Memory B cell (primary cell): ENCODE measurements around the gene ACR.

ENCODE experiments used
- ATAC-seq: fragments of 150-1000 bp; cut with Tn5 transposase; 2 replicates; pipeline ENCODE4 v1.10.0; 2021; ENCODE audit warnings: low read depth, mild to moderate bottlenecking, moderate library complexity
- DNase-seq, 2 donors: peaks; one replicate each; pipeline ENCODE4 v3.0.0; 2022; ENCODE audit warnings: low spot score in 2 of 2
- H3K27ac Mint-ChIP-seq: one replicate; pipeline ENCODE4 v1.8.0; 2022; ENCODE audit warnings: mild to moderate bottlenecking, moderate library complexity, mixed read lengths
- H3K27me3 Mint-ChIP-seq: one replicate; pipeline ENCODE4 v1.8.0; 2022; ENCODE audit warnings: mixed read lengths
- H3K36me3 Mint-ChIP-seq: one replicate; pipeline ENCODE4 v1.8.0; 2022; ENCODE audit warnings: mild to moderate bottlenecking, mixed read lengths
- H3K4me1 Mint-ChIP-seq: one replicate; pipeline ENCODE4 v1.8.0; 2022; ENCODE audit warnings: mixed read lengths
- H3K4me3 Mint-ChIP-seq: one replicate; pipeline ENCODE4 v1.8.0; 2022; ENCODE audit warnings: mild to moderate bottlenecking, moderate library complexity, mixed read lengths
- H3K9me3 Mint-ChIP-seq: one replicate; pipeline ENCODE4 v1.8.0; 2022; ENCODE audit warnings: mixed read lengths

ACR gene

DNA sequence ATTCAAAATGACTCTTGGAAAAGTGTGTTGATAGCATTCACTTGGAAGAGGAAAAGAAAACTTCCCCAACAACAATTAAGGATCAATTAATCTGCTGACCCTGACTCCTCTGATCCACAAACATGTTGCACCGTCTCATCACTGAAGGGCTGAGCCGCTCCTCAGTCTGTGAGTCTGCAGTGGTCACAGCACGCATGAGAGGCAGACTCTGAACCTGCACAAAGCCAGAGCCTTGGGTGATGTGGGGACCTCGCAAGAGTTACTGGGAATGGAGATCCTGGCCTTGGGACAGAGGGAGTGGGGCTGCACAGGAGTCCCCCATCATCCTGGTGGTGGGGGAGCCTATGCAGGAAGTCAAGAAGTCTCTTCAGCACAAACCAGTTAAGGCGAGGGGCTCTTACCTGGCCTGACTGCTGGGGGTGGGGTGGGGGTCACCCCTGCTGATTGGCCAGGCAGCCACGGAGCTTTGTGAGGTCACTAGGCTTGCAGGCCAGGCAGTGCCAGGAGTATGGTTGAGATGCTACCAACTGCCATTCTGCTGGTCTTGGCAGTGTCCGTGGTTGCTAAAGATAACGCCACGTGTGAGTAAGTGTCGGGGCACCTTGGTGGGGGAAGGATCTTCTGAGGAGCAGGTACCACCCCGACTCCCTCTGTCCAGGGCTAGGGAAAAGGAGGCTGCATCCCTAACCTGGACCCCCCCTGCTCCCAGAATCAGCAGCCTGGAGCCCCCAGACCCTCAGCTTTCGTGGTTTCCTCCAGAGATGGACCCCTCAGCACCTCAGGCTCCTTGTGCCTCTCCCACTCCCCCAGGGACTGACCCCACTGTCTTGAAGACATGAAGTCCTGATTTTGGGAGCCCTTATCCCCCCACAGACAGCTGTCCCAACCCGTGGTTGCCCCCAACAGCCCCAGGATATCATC lies at the start of gene ACR:
Gene ACR (plus strand): TSS at position 477 of the 921 bp plus-strand sequence. CDS start 32 bp downstream, at position 509.
- H3K27ac Mint-ChIP-seq = no peak within 1 kb of the TSS
- H3K27me3 Mint-ChIP-seq = peaks cover 28% of the 10 kb centered on the region
- ATAC-seq (no peak), DNase-seq (no peak)
- no peaks in the 10 kb centered on the region for H3K4me1 Mint-ChIP-seq
- no peaks in the 10 kb centered on the region for H3K36me3 Mint-ChIP-seq
- H3K4me3 Mint-ChIP-seq = no peak within 1 kb of the TSS
- H3K9me3 Mint-ChIP-seq = no peaks in the 10 kb centered on the region

DNA sequence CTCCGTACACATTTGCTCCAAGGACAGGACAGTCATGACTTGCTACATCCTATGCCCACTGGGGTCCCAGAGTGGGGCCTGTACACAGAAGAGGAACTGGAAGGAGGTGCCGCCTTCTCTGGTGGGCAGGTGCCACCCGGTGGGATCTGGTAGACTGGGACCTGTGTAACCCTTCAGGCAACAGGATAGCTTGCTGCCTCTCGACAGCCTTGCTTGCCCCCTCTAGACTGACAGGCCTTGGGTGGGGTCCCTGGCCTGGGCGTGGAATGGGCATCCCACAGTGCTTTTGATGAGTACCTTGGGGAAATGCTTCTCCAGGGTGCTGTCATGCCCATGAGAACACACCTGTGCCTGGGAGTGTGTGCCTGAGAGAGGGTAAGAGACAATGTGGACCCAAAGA lies 49.6 kb upstream of the ACR start:
- ATAC-seq = no peak
- Mint-ChIP-seq H3K4me3 (no peak overlapping the region), H3K9me3 (peaks cover 3% of the 10 kb centered on the region), H3K27ac (no peak overlapping the region), H3K36me3 (no peaks in the 10 kb centered on the region), H3K27me3 (peaks cover 2% of the 10 kb centered on the region), H3K4me1 (peaks cover 5% of the 10 kb centered on the region)
- no peak for DNase-seq

DNA sequence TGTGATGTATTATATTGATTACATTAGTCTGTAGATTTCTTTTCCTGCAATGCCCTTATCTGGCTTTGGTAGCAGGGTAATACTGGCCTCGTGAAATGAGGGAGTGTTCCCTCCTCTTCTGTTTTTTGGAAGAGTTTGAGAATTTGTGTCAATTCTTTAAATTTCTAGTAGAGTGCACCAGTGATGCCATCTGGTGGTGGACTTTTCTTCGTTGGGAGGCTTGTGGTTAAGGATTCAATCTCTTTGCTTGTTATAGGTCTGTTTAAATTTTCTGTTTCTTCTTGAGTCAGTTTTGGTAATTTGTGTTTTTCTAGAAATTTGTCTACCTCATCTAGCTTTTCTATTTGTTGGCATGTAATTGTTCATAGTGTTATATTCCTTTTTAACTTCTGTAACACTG lies 46.5 kb upstream of the ACR start:
- no peak overlapping the region for H3K27ac Mint-ChIP-seq
- peaks cover 3% of the 10 kb centered on the region for H3K27me3 Mint-ChIP-seq
- no peaks in the 10 kb centered on the region for H3K36me3 Mint-ChIP-seq
- no peak for ATAC-seq
- H3K4me1 Mint-ChIP-seq = peaks cover 5% of the 10 kb centered on the region
- DNase-seq = no peak
- peaks cover 3% of the 10 kb centered on the region for H3K9me3 Mint-ChIP-seq
- no peak overlapping the region for H3K4me3 Mint-ChIP-seq

DNA sequence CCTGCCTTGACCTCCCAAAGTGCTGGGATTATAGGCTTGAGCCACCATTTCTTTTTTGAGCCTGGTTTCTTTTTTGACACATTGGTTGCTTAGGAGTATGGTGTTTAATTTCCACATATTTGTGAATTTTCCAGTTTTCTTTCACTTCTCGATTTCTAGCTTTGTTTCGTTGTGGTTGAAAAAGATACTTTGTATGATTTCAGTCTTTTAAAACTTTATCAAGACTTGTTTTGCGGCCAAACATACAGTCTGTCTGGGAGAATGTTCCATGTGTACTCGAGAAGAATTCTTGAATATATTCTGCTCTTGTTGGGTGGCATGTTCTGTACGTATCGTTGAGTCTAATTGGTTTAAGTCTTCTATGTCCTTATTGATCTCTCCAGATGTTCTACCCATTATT lies 44.5 kb upstream of the ACR start:
- H3K36me3 Mint-ChIP-seq = no peaks in the 10 kb centered on the region

DNA sequence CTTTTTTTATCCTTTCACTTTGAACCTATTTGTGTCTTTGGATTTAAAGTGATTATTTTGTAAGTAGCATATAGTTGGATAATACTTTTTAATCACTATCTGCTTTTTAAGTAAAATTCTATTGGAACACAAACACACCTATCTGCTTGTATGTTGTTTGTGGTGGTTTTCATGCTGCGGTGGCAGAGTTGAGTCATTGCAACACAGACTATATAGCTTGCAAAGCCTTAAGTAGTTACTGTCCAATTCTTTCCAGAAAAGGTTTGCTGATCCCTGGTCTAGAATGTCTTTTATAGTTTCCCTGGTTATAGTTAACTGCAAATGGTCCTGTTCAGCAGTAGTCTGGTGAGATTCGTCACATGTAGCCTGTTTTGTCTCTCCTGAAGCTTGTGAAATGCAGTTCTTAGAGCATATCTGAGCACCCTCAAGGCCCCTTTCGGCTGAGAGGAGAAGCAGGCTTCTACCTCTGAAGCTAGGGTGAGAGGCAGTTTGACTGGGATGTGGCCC lies 43.9 kb upstream of the ACR start:
- Mint-ChIP-seq H3K27me3 (peaks cover 11% of the 10 kb centered on the region), H3K27ac (no peak overlapping the region), H3K9me3 (peaks cover 3% of the 10 kb centered on the region), H3K4me1 (no peaks in the 10 kb centered on the region), H3K36me3 (no peaks in the 10 kb centered on the region), H3K4me3 (no peak overlapping the region)
- no peak for DNase-seq
- no peak for ATAC-seq

More for the DNA sequence above, 44.5 kb upstream of the ACR start:
- peaks cover 3% of the 10 kb centered on the region for H3K9me3 Mint-ChIP-seq
- no peak for ATAC-seq
- H3K4me1 Mint-ChIP-seq = no peaks in the 10 kb centered on the region
- peaks cover 6% of the 10 kb centered on the region for H3K27me3 Mint-ChIP-seq
- H3K4me3 Mint-ChIP-seq = no peak overlapping the region
- no peak overlapping the region for H3K27ac Mint-ChIP-seq
- no peak for DNase-seq

DNA sequence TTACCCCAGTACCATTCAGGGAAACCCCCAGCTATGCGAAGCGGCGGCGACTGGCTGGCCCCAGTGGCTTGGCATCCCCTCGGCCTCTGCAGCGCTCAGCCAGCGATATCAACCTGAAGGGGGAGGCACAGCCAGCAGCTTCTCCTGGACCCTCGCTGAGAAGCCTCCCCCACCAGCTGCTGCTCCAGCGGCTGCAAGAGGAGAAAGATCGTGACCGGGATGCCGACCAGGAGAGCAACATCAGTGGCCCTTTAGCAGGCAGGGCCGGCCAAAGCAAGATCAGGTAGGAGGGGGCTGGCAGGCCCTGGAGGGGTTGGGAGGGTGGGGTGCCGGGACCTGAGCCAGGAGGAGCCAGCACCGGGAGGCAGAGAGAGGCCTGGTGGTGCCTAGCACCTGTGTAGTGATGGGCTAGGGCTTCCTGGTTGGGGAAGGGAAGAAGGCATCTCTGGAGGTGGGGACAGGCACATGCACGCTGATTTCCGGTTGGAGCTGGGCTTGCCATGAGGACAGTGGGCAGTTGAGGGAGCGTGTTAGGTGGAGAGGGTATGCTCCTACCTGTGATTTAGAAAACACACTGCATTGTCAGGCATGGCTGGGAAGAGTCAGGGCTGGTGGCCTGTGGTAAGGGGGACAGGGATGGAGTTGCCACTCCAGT lies 43.1 kb upstream of the ACR start:
- Mint-ChIP-seq H3K4me3 (no peak overlapping the region), H3K9me3 (peaks cover 3% of the 10 kb centered on the region), H3K36me3 (no peaks in the 10 kb centered on the region), H3K27me3 (peaks cover 13% of the 10 kb centered on the region), H3K27ac (no peak overlapping the region), H3K4me1 (no peaks in the 10 kb centered on the region)
- ATAC-seq = no peak
- no peak for DNase-seq

DNA sequence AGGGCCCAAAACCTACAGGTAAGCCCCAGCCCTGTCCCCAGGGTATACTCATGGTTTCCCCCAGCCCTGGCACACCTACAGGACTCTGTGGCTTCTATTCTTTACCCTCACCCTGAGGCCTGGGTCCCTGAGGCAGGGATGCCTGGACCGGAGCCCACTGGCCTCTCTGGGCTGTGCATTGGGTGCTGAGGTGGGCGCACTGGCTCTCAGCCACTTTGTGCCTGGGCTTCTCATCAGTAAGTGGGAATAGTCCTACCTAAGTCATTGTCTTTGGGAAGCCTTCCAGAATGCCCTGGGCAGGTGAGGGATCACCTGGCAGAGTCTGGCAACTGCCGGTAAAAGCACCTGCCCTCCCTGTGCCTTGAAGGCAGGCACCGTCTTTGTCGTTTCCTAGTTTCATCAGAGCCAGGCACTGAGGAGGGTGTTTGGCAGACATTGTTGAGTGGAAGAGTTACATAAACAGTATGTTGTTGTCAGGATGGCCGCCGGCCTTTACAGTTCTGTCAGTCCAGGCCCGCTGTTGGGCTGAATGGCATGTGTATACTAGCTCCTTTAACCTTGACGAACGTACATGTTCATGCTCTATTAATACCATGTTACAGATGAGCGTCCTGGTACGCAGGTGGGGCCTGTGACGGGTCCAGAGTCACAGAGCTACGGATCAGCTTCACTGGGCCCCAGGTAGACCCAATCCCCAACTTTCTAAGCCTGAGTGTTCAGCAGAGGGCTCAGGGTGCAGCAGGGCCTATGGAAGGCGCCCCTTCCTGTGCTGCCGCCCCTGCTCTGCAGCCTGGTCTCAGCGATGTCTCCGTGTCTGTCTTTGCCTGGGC lies 42.4 kb upstream of the ACR start:
- DNase-seq (no peak), ATAC-seq (no peak)
- Mint-ChIP-seq H3K27me3 (peaks cover 17% of the 10 kb centered on the region), H3K27ac (no peak overlapping the region), H3K4me3 (no peak overlapping the region), H3K9me3 (peaks cover 3% of the 10 kb centered on the region), H3K36me3 (no peaks in the 10 kb centered on the region), H3K4me1 (no peaks in the 10 kb centered on the region)

DNA sequence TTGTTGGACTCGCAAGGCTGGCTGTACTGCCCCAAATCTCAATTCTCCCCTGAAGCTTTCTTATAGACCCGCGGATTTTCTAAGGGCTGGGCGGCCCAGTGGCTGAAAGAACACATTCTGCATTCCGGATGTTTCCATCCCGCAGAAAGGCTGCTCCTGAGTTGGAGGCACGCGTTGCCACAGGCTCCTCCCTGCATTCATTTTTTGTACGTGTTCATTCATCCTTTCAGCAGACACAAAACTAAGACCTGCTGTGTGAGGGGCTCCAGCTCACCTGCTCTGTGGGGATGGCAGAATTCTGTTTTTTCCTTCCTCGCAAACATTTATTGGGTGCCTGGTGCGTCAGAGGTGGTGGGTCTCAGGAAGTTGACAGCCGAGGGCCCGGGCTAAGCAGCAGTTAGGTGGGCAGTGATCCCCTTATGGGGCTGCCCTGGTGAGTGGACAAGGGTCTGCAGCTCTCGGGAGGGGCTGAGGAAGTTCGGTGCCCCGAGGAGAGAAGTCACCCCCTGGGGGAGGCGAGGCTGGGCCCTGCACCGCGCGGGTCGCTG lies 41.7 kb upstream of the ACR start:
- Mint-ChIP-seq H3K27ac (no peak overlapping the region), H3K36me3 (no peaks in the 10 kb centered on the region), H3K4me1 (no peaks in the 10 kb centered on the region), H3K9me3 (peaks cover 3% of the 10 kb centered on the region), H3K4me3 (no peak overlapping the region), H3K27me3 (peaks cover 17% of the 10 kb centered on the region)
- DNase-seq = no peak
- no peak for ATAC-seq

DNA sequence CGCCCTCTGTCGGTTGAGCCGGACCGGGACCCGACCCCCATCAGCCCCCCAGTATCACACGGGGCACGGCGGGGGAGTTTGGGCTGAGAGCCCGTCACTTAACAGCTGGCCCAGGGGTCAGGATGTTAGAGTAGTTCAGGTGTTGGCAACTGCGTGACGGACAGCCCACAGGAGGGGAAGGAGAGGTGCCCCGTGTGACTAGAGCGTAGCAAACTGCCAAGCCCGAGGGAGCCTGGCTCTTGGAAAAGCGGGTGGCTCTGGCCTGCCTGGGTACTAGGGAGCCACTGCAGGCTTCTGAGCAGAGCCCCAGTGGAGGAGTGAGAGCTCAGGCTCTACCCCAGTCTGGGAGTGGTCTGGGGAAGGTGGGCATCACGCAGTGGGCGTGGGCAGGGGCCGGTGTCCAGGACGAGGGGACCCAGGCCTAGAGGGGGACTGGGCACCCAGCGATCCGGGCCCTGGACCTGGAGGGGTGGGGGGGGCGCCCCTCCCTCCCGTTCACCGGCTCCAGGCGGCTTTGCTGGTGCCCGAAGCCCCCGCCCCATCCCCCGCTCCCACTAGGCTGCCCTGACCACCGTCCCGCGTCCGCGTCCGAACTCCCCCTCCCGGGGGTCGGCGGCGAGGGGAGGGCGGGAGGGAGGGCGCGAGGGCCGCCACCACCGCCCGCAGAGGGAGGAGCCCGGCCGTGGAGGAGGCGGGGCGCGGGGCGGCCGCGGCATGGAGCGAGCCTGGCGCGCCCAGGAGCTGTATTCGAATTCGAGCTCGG lies 41.0 kb upstream of the ACR start:
- Mint-ChIP-seq H3K4me1 (no peaks in the 10 kb centered on the region), H3K9me3 (peaks cover 2% of the 10 kb centered on the region), H3K36me3 (no peaks in the 10 kb centered on the region), H3K27me3 (peaks cover 20% of the 10 kb centered on the region), H3K27ac (no peak overlapping the region), H3K4me3 (no peak overlapping the region)
- DNase-seq (no peak), ATAC-seq (no peak)

DNA sequence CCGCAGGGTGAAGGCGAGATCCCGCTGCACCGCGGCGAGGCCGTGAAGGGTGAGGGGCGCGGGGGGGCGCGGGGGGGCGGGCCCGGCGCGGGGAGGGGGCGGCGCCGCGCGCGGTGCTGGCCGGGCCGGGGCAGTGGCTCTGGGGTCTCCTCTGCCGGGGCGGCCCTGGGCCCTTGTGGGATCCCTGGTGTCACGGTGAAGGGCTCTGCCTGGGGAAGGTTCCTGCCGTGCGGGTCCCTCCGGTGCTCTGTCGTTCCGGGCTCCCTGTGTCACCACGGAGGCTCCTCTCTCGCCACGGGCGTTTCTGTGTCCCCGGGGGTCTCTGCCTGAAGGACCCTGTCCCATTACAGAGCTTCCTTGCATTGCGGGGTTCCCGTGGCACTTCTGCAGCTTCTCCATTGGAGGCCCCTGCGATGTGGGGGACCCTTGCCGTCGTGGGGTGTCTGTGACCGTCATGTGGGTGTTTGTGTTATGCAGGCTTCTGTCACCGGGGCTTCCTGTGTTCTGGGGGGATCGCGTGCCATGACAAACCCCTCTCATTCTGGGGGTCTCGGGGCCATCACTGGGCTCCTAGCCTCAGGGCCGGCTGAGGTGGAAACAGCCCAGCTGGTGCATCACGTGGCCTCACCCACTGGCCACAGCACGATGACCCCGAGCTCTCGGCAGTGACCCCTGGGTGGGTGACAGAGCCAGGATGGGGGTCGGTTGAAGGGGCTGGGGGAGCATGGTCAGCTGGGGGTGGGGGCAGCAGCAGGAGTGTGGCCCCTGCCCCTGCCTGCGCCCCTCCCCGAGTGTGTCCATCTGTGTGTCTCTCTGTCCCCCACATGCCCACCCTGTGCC lies 40.1 kb upstream of the ACR start:
- ATAC-seq (no peak), DNase-seq (no peak)
- no peaks in the 10 kb centered on the region for H3K9me3 Mint-ChIP-seq
- no peak overlapping the region for H3K27ac Mint-ChIP-seq
- H3K36me3 Mint-ChIP-seq = no peaks in the 10 kb centered on the region
- no peak overlapping the region for H3K4me3 Mint-ChIP-seq
- H3K27me3 Mint-ChIP-seq = peaks cover 27% of the 10 kb centered on the region
- no peaks in the 10 kb centered on the region for H3K4me1 Mint-ChIP-seq

DNA sequence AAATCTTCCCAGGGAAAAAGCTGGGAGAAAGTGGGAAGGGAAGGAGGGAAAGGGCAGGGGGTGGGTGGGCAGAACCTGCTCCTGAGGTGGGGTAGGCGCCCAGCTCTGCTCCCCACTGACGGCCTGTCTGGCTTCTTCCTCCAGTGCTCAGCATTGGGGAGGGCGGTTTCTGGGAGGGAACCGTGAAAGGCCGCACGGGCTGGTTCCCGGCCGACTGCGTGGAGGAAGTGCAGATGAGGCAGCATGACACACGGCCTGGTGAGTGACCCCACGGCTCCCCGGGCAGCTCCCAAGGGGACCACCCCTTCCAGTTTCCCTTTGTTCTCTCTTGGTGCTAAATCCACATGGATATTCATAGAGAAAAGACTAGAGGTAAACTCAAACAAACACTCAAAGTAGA lies 39.5 kb upstream of the ACR start:
- Mint-ChIP-seq H3K27me3 (peaks cover 27% of the 10 kb centered on the region), H3K9me3 (no peaks in the 10 kb centered on the region), H3K27ac (no peak overlapping the region), H3K4me3 (no peak overlapping the region), H3K4me1 (no peaks in the 10 kb centered on the region), H3K36me3 (no peaks in the 10 kb centered on the region)
- DNase-seq (no peak), ATAC-seq (no peak)

DNA sequence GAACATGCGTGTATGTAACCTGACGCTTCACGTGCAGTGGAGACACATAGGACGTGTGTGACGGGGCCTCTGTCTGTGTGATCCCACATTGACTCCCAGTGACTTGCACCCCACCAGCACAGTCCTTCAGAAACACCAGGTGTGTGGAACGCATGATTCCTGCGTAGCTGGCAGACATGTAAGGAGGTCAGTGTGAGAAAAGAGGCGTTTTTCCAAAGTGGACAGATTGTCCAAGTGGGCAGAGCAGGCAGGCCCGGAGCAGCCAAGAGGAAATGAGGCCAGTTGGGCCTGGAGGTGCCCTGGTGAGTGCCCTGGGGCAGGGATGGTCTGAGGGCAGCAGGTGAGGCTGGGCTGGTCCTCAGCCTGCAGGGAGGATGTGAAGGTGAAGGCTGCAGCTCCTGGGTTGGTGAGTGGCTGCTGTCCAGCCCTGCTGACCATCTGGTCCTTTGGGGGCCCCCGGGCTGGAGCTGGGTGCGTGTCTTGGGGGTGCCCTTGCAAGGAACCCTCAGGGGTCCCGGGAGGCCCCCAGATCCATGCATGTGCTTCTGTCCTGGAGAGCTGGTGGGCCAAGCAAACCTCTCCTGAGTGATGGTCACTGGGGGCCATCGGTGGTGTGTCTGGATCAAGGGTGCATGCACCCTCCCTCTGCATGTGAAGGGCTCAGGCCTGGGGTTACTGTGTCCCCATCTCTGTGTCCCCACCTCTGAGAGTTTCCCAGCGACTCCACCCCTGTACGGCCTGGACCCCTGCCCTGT lies 38.8 kb upstream of the ACR start:
- Mint-ChIP-seq H3K27ac (no peak overlapping the region), H3K4me1 (no peaks in the 10 kb centered on the region), H3K27me3 (peaks cover 28% of the 10 kb centered on the region), H3K4me3 (no peak overlapping the region), H3K9me3 (no peaks in the 10 kb centered on the region), H3K36me3 (no peaks in the 10 kb centered on the region)
- no peak for ATAC-seq
- no peak for DNase-seq
